A549 (cell line): ENCODE data around the gene PFKFB4. TPM values are rescaled to one million over a fixed set of nuclear protein-coding genes. Genes with fewer than 3 reads are reported as not detected.

Experiments
- ATAC-seq, 2 experiments: fragments of 200-7000 bp in 1 of 2; fragments of >200 bp in 1 of 2; cut with Nextera tagmentation in 1 of 2; cut with Tn5 transposase in 1 of 2; 3 replicates each; pipeline versions ENCODE4 v1.8.0 to v1.9.1; 2018 to 2020; ENCODE audit warnings: mild to moderate bottlenecking in 1 of 2, moderate library complexity in 1 of 2
- CTCF ChIA-PET: fragments of 300-600 bp; sonication (Branson Sonifier 250); formaldehyde crosslinking; extraction: SDS; loops from one replicate; lab custom pipeline; 2021; ENCODE audit warnings: antibody characterized with exemption, inconsistent platforms; lab: Yijun Ruan, JAX
- POLR2A ChIA-PET: fragments of 350-600 bp; formaldehyde crosslinking; extraction: SDS; loops from one replicate; lab custom pipeline; 2021; ENCODE audit warnings: antibody characterized with exemption, inconsistent platforms; lab: Yijun Ruan, JAX
- DNase-seq, 2 experiments: peaks; one replicate each; pipeline versions ENCODE4 v3.0.0 to v3.0.0-alpha.2; 2011 to 2016; ENCODE audit warnings: low read depth in 1 of 2, low spot score in 1 of 2
- FAIRE-seq: peaks from 2 replicates; lab custom pipeline; 2011; peaks lifted over from hg19 to GRCh38; lab: Jason Lieb, UNC
- H3K27ac ChIP-seq, 2 experiments: fragments of >200 bp; sonication (Bioruptor Twin); formaldehyde crosslinking; 3 replicates each; pipeline ENCODE4 v1.5.1; 2016 to 2017
- H3K4me1 ChIP-seq: fragments of >200 bp; sonication (Bioruptor Twin); formaldehyde crosslinking; 3 replicates; pipeline ENCODE4 v1.6.1; 2016
- H3K4me2 ChIP-seq: fragments of >200 bp; sonication (Bioruptor Twin); formaldehyde crosslinking; 3 replicates; pipeline ENCODE4 v1.6.1; 2016
- H3K4me3 ChIP-seq: fragments of >200 bp; sonication (Bioruptor Twin); formaldehyde crosslinking; 3 replicates; pipeline ENCODE4 v1.5.1; 2016
- H3K9me3 ChIP-seq: fragments of >200 bp; sonication (Bioruptor Twin); formaldehyde crosslinking; 3 replicates; pipeline ENCODE4 v1.6.1; 2016
- CBX2 ChIP-seq: fragments of 200-600 bp; sonication (generic); IDR thresholded peaks from 2 replicates; pipeline ENCODE4 v1.6.1; 2016; ENCODE audit warnings: low read depth, mild to moderate bottlenecking, borderline replicate concordance
- CHD2 ChIP-seq: fragments of 150-350 bp; IDR thresholded peaks from 2 replicates; pipeline ENCODE4 v1.6.1; 2014; ENCODE audit warnings: low read length; ENCODE audit not compliant: partially characterized antibody
- EHMT2 ChIP-seq: fragments of 200-600 bp; sonication (generic); IDR thresholded peaks from 2 replicates; pipeline ENCODE4 v1.6.1; 2016; ENCODE audit warnings: antibody characterized with exemption, low read depth, mild to moderate bottlenecking, moderate library complexity
- FOSL2 ChIP-seq, 2 experiments: fragments of 450-650 bp in 1 of 2; fragments of >200 bp in 1 of 2; sonication (Bioruptor Twin) in 1 of 2; formaldehyde crosslinking; IDR thresholded peaks; 2 replicates each; pipeline versions ENCODE4 v1.5.0 to v1.6.1; 2016 to 2020; ENCODE audit warnings: mild to moderate bottlenecking in 1 of 2, moderate library complexity in 1 of 2
- HOXB5 ChIP-seq: fragments of 250-450 bp; sonication (Bioruptor Pico); IDR thresholded peaks from 2 replicates; pipeline ENCODE4 v1.5.0; 2020; ENCODE audit warnings: mild to moderate bottlenecking, moderate library complexity
- MAFK ChIP-seq: fragments of 450-650 bp; IDR thresholded peaks from 2 replicates; pipeline ENCODE4 v1.6.1; 2014; ENCODE audit not compliant: partially characterized antibody
- MAX ChIP-seq: IDR thresholded peaks from 2 replicates; pipeline ENCODE4 v1.6.1; 2012
- MAZ ChIP-seq: fragments of 150-350 bp; IDR thresholded peaks from 2 replicates; pipeline ENCODE4 v1.6.1; 2014; ENCODE audit warnings: antibody characterized with exemption, low read depth, low read length, borderline replicate concordance
- MYC ChIP-seq: IDR thresholded peaks from 2 replicates; pipeline ENCODE4 v1.6.1; 2012; ENCODE audit warnings: mild to moderate bottlenecking, inconsistent platforms, low read length, improper control_type of control experiment, borderline replicate concordance
- POLR2A ChIP-seq: IDR thresholded peaks from 2 replicates; pipeline ENCODE4 v1.6.1; 2012; ENCODE audit warnings: mild to moderate bottlenecking, low read length
- POLR2AphosphoS2 ChIP-seq: conservative IDR thresholded peaks from 2 replicates; pipeline ENCODE4 v1.6.1; 2012; ENCODE audit warnings: low read length, improper control_type of control experiment, inconsistent platforms
- RAD21 ChIP-seq, 2 experiments: fragments of >200 bp in 1 of 2; sonication (Bioruptor Twin) in 1 of 2; formaldehyde crosslinking in 1 of 2; IDR thresholded peaks in 1 of 2; conservative IDR thresholded peaks in 1 of 2; 2 replicates in 1 of 2; 3 replicates in 1 of 2; pipeline ENCODE4 v1.6.1; 2012 to 2018; ENCODE audit warnings: inconsistent platforms in 1 of 2
- RARB ChIP-seq: fragments of 250-450 bp; sonication (Bioruptor Pico); IDR thresholded peaks from 2 replicates; pipeline ENCODE4 v1.8.0; 2021; ENCODE audit warnings: mild to moderate bottlenecking, moderate library complexity
- RCOR1 ChIP-seq: fragments of 150-350 bp; IDR thresholded peaks from 2 replicates; pipeline ENCODE4 v1.6.1; 2014; ENCODE audit warnings: antibody characterized with exemption, low read length, low read depth
- TP53 ChIP-seq: fragments of 250-450 bp; sonication (Bioruptor Pico); IDR thresholded peaks from 2 replicates; pipeline ENCODE4 v1.5.0; 2021; ENCODE audit warnings: mild to moderate bottlenecking, moderate library complexity
- USF2 ChIP-seq: fragments of 450-650 bp; IDR thresholded peaks from 2 replicates; pipeline ENCODE4 v1.6.1; 2014; ENCODE audit warnings: antibody characterized with exemption
- ZC3H11A ChIP-seq: fragments of 450-650 bp; IDR thresholded peaks from 2 replicates; pipeline ENCODE4 v1.6.1; 2014; ENCODE audit warnings: antibody characterized with exemption, mild to moderate bottlenecking
- ZFP36 ChIP-seq: fragments of 450-650 bp; IDR thresholded peaks from 2 replicates; pipeline ENCODE4 v1.6.1; 2014; ENCODE audit warnings: borderline replicate concordance; ENCODE audit not compliant: partially characterized antibody
- ZSCAN20 ChIP-seq: fragments of 250-450 bp; sonication (Bioruptor Pico); IDR thresholded peaks from 2 replicates; pipeline ENCODE4 v1.8.0; 2022; ENCODE audit warnings: mild to moderate bottlenecking, moderate library complexity
- WGBS: methylation state at CpG from one replicate; pipeline ENCODE4 v1.1.6; 2017; ENCODE audit errors: missing lambda C conversion rate; 5-methylcytosine and 5-hydroxymethylcytosine counted together
- polyA plus RNA-seq, 4 experiments: library from polyadenylated mRNA; depleted of rRNA in 3 of 4; stranded (reverse); fragments of >200 nt; fragmentation: RNase III in 1 of 4; extraction: RNeasy Plus Mini Kit Qiagen cat#74134 plus additional on column Dnase treatment in 1 of 4; gene quantifications; 2 replicates in 3 of 4; 3 replicates in 1 of 4; pipeline ENCODE4 v1.2.3, GENCODE V29; 2011 to 2017
- TF ChIP-seq, protein P1 (sequence below): fragments of 250-450 bp; sonication (Bioruptor Pico); IDR thresholded peaks from 2 replicates; pipeline ENCODE4 v1.5.0; 2021; ENCODE audit warnings: mild to moderate bottlenecking, moderate library complexity, borderline replicate concordance
- TF ChIP-seq, protein P2 (sequence below): fragments of >200 bp; sonication (Bioruptor Twin); formaldehyde crosslinking; IDR thresholded peaks from 2 replicates; pipeline ENCODE4 v1.6.1; 2016

Gene PFKFB4
- polyA plus RNA-seq, 2 of the 4 experiments (the other 2 are of a cell fraction): 8.4 to 20.9 TPM

- no peak for TF ChIP-seq RAD21 (conservative IDR thresholded peaks at IDR 0.05 in 1 of 2, IDR thresholded peaks at IDR 0.05 in 1 of 2)
- no peak for TF ChIP-seq POLR2A
- TF ChIP-seq MYC: no peak
Measured at GRCh38 chr3:48567090-48567489, 10.5 kb upstream of the PFKFB4 start (continued).

- ATAC-seq: peak; percentile 0 to 2; a peak in 2 of 6 replicates
- WGBS: 100% methylated on average over 3 of the region's 9 CpGs
- Histone ChIP-seq H3K4me3 (no peak overlapping the region), H3K9me3 (no peaks in the 10 kb centered on the region), H3K4me1 (peaks cover 74% of the 10 kb centered on the region), H3K27ac (peak overlapping the region; percentile 54 to 89; a peak in 5 of 6 replicates), H3K4me2 (peak overlapping the region; percentile 33; the same call in 1 of the 3 replicates)
- ChIA-PET POLR2A (no interaction called here), CTCF (interaction anchor here (1.2 to 3.3 kb wide), 4 partner anchors 8 to 90 kb away, joined by 3 to 14 read pairs (median 4); partner anchors contain the start of gene SLC26A6)
- FAIRE-seq: no peak
- DNase-seq: no peak
- TF ChIP-seq RCOR1: no peak
- no peak for TF ChIP-seq RAD21 (conservative IDR thresholded peaks at IDR 0.05 in 1 of 2, IDR thresholded peaks at IDR 0.05 in 1 of 2)
Measured at GRCh38 chr3:48566401-48566760, 9.8 kb upstream of the PFKFB4 start.

DNA sequence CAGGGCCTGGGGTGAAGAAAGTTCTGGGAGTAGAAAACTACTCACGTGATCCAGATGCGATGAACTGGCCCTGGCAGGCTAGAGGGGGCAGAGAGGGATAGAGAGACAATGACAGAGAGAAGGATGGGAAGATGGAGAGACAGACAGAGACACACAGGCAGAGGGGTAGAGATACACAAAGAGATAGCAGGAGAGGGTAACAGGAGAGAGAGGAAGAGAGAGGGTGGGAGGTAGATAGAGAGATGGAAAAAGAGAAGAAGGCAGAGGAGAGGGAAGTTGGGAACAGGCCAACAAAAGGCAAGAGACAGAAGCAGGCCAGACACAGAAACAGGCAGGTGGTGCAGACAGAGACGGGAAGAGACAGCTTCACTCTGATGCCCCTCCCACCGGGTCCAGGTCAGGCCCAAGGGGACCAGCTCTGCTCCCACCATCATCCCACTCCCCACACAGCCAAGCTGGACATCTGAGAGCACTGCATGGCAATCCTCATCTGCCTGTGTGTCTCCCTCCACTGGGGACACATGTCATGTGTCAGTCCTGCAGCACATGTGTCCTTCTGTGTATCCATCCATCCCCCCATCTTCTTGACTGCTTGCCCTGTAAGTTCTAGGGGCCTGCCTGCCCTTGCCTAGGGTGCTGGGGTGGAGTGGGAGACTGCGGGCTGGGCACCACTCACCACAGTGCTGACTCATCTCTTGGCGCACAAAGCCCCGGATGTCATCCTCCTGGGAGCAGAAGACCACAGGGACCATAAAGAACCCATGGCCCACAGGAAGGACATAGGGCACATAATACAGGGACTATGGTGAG lies 9.2 kb upstream of the PFKFB4 start:
- POLR2A ChIA-PET: no interaction called here
- peak; percentile 48 to 56 for DNase-seq
- CTCF ChIA-PET: interaction anchor here (0.6 to 3.3 kb wide), 5 partner anchors 7 to 120 kb away, joined by 3 to 14 read pairs (median 3); partner anchors contain the start of gene NCKIPSD

DNA sequence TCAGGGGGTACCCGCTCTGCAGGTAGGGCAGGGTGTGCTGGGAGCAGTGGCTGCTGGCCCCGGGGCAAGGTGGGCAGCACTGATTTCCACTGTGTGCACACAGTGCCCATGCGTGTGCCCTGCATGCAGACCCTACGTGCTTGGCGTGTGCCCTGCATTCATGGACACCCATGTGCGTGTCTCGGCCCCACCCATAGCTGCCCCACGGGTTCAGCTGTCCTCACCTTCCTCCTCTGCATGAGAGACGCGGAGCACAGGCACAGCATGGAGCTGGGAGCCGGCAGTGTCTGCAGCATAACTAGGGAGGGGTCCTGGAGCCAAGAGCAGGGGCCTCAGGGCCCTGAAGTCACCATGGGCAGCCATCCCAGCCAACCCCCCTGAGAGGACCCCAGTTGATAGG lies 8.6 kb upstream of the PFKFB4 start:
- ChIA-PET CTCF (interaction anchor here (0.6 to 1.2 kb wide), 3 partner anchors 9 to 121 kb away, joined by 3 read pairs; partner anchors contain the start of gene NCKIPSD), POLR2A (no interaction called here)
- no peak for FAIRE-seq
- Histone ChIP-seq H3K27ac (peak overlapping the region in 1 of 2 experiments; percentile 89; a peak in 3 of 6 replicates), H3K4me1 (peaks cover 86% of the 10 kb centered on the region), H3K4me2 (peak overlapping the region; percentile 22; the same call in 1 of the 3 replicates), H3K4me3 (no peak overlapping the region), H3K9me3 (no peaks in the 10 kb centered on the region)
- ATAC-seq: no peak
- DNase-seq: no peak
- TF ChIP-seq TP53 (CRISPR knock-in tag): no peak
- TF ChIP-seq CHD2: no peak
- TF ChIP-seq, protein P1, sequence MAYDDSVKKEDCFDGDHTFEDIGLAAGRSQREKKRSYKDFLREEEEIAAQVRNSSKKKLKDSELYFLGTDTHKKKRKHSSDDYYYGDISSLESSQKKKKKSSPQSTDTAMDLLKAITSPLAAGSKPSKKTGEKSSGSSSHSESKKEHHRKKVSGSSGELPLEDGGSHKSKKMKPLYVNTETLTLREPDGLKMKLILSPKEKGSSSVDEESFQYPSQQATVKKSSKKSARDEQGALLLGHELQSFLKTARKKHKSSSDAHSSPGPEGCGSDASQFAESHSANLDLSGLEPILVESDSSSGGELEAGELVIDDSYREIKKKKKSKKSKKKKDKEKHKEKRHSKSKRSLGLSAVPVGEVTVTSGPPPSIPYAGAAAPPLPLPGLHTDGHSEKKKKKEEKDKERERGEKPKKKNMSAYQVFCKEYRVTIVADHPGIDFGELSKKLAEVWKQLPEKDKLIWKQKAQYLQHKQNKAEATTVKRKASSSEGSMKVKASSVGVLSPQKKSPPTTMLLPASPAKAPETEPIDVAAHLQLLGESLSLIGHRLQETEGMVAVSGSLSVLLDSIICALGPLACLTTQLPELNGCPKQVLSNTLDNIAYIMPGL: no peak
- no peak for TF ChIP-seq HOXB5 (CRISPR knock-in tag)
- TF ChIP-seq EHMT2: no peak
- no peak for TF ChIP-seq ZSCAN20 (CRISPR knock-in tag)
- no peak for TF ChIP-seq MAZ
- no peak for TF ChIP-seq MAX
- TF ChIP-seq RARB: no peak
- TF ChIP-seq, protein P2, sequence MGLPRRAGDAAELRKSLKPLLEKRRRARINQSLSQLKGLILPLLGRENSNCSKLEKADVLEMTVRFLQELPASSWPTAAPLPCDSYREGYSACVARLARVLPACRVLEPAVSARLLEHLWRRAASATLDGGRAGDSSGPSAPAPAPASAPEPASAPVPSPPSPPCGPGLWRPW: no peak
- no peak for TF ChIP-seq USF2
- no peak for TF ChIP-seq POLR2AphosphoS2
- TF ChIP-seq ZFP36: no peak
- 92% methylated on average over 7 of the region's 11 CpGs for WGBS

More for the DNA sequence above, 9.2 kb upstream of the PFKFB4 start:
- TF ChIP-seq MAX (0 out of 2 replicates have a peak, but pooled peaks have one; percentile 24), FOSL2 (IDR thresholded peaks at IDR 0.05) (no peak), FOSL2 (CRISPR knock-in tag; IDR thresholded peaks at IDR 0.05) (peak; percentile 40; the same call in 1 of the 2 replicates), CBX2 (no peak), ZC3H11A (no peak), MAFK (peak; percentile 75)
- Histone ChIP-seq H3K9me3 (no peaks in the 10 kb centered on the region), H3K4me1 (peaks cover 80% of the 10 kb centered on the region), H3K4me2 (peak overlapping the region; percentile 33; the same call in 1 of the 3 replicates), H3K4me3 (no peak overlapping the region), H3K27ac (peak overlapping the region; percentile 54 to 89)
- 19% methylated on average over 6 of the region's 7 CpGs for WGBS
- no peak for FAIRE-seq
- ATAC-seq: peak; percentile 3 to 39; a peak in 4 of 6 replicates
